TTC549 (cell line): Measurements from ENCODE around the gene SERPINA12.
"Not testable (repeated sequence)": the region's sequence is repeated elsewhere in the genome, so short reads cannot be mapped to it uniquely, and the experiment has no call there.

ENCODE experiments used
- FAIRE-seq: peaks from 2 replicates; lab custom pipeline; 2012; peaks lifted over from hg19 to GRCh38; lab: Jason Lieb, UNC

Gene SERPINA12

GRCh38 chr14:94538070-94538740 is 28.9 kb upstream of the SERPINA12 start:
- no peak for FAIRE-seq

- no peak for FAIRE-seq
Measured at GRCh38 chr14:94536836-94537235, 27.6 kb upstream of the SERPINA12 start.

GRCh38 chr14:94535506-94535905 is 26.2 kb upstream of the SERPINA12 start:
- no peak for FAIRE-seq

- FAIRE-seq, result no peak
Measured at GRCh38 chr14:94532447-94532846, 23.2 kb upstream of the SERPINA12 start.

GRCh38 chr14:94531187-94531586 is 21.9 kb upstream of the SERPINA12 start:
- FAIRE-seq, result no peak

GRCh38 chr14:94524093-94524492 is 14.8 kb upstream of the SERPINA12 start:
- no peak for FAIRE-seq

GRCh38 chr14:94523265-94523664 is 14.0 kb upstream of the SERPINA12 start:
- no peak for FAIRE-seq

GRCh38 chr14:94522115-94522724 is 13.0 kb upstream of the SERPINA12 start:
- no peak for FAIRE-seq

GRCh38 chr14:94521375-94522114 is 12.3 kb upstream of the SERPINA12 start:
- no peak for FAIRE-seq

- no peak for FAIRE-seq
Measured at GRCh38 chr14:94517641-94518257, 8.5 kb upstream of the SERPINA12 start.

- no peak for FAIRE-seq
Measured at GRCh38 chr14:94517248-94517640, 8.0 kb upstream of the SERPINA12 start.

- no peak for FAIRE-seq
Measured at GRCh38 chr14:94515856-94516255, 6.6 kb upstream of the SERPINA12 start.

GRCh38 chr14:94515426-94515825 is 6.2 kb upstream of the SERPINA12 start:
- no peak for FAIRE-seq

- FAIRE-seq, result no peak
Measured at GRCh38 chr14:94514351-94514750, 5.1 kb upstream of the SERPINA12 start.

- FAIRE-seq, result not testable (repeated sequence)
Measured at GRCh38 chr14:94510481-94510880, 1.2 kb upstream of the SERPINA12 start.

GRCh38 chr14:94505641-94506040 is 3.6 kb downstream of the SERPINA12 start:
- FAIRE-seq, result no peak

GRCh38 chr14:94505206-94505605 is 4.1 kb downstream of the SERPINA12 start:
- no peak for FAIRE-seq

GRCh38 chr14:94501588-94502516 is 7.4 kb downstream of the SERPINA12 start:
- FAIRE-seq, result no peak

- FAIRE-seq, result no peak
Measured at GRCh38 chr14:94500264-94500663, 9.0 kb downstream of the SERPINA12 start.

GRCh38 chr14:94499673-94500072 is 9.6 kb downstream of the SERPINA12 start:
- no peak for FAIRE-seq

GRCh38 chr14:94498215-94498614 is 11.1 kb downstream of the SERPINA12 start:
- FAIRE-seq, result no peak

- no peak for FAIRE-seq
Measured at GRCh38 chr14:94494085-94494484, 15.2 kb downstream of the SERPINA12 start.
